Activated gamma-delta T cell treated with anti-CD3 and anti-CD28 coated beads, Interleukin-2, amount 50 U/mL, for 16 hours (primary cell): ENCODE results near the gene SIDT2.

Experiments
- DNase-seq: peaks from one replicate; pipeline ENCODE4 v3.0.0-alpha.2; 2020; ENCODE audit warnings: low read depth

Gene SIDT2

GRCh38 chr11:117222991-117223740, 44.6 kb downstream of the SIDT2 start:
- DNase-seq = no peak

DNA sequence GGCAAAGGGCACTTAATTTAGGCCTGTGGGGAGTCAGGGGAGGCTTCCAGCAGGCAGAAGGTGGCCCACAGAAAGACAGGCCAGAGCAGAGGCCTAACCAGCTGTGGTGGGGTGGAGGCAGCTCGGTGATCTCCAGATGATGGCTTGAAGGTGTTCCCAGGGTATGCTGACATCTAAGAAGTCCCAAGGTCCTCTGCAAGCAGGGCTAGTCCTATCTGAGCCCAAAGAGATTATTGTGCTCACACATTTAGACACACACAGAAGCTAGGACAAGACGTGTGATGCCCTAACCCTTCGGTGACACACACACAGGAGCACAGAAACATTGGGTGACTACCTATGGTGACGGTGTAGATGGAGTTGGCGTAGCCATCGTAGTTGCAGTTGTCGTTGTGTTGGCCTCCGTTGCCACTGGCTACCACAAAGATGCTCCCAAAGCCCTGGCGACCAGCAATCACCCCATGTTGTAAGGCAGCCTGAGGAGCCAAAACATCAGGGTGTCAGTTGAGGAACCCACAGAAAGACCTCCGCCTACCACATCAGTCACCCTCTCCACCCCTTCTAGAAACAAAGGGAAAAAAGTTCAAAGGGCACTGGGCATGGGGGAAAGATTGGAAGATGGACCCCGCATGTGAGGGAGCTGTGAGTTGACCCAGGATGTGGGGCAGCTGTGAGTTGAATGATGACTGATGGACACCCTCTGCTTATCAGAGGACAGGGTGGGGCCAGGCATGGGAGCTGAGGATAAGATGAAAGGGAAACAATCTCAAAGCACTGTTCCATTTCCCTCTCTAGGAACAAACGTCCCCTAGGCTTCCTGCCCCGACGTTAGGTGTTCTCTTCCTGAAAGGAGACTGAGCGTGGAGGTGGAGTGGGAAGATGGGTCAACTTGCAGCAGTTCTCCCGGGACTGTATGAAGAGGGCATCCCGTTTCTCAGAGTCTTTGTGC, 45.5 kb downstream of the SIDT2 start:
- no peak for DNase-seq

- DNase-seq = no peak
Observed at GRCh38 chr11:117225553-117226170, 47.1 kb downstream of the SIDT2 start.

DNA sequence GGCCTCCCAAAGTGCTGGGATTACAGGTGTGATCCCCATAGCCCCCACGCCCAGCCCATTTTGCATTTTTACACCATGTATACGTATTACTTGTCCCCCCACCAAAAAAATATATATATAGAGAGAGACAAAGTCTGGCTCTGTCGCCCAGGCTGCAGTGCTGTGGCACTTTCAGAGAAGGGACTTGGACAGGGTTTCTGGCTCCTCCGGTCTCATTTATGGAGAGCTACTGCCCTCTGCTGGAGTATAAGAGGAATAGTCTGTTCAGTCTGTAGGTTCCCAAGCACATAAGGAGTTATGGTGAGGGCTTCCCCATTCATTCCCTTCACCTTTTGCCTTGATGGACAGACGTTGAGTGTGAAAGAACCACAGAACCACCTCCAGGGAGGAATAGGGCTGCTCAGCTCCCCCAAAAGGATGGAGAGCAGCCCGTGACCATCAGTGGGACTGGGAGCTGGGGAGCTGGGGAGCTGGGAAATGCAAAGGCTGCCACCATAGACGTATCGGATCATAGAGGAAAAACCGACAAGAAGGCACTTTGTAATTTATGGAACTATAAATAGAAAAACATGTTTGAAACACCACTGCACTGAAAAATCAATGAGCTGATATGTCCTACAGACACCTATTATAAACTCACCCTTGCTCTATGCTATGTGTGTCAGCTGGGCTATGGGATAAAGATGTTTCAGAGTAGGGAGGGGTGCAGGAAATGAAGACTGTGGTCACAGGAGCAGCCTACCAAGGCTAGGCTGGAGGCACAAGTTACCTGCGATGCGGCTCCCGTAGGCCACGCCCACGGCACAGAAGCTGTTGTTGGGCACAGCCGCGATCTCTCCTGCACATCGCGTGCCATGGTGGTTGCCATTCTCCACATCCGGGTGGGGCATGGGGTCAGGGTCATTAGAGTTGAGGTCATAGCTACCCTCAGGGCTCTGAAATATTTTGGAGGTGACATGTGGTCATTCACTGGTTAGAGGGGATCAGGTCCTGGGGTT, 48.1 kb downstream of the SIDT2 start:
- no peak for DNase-seq

DNA sequence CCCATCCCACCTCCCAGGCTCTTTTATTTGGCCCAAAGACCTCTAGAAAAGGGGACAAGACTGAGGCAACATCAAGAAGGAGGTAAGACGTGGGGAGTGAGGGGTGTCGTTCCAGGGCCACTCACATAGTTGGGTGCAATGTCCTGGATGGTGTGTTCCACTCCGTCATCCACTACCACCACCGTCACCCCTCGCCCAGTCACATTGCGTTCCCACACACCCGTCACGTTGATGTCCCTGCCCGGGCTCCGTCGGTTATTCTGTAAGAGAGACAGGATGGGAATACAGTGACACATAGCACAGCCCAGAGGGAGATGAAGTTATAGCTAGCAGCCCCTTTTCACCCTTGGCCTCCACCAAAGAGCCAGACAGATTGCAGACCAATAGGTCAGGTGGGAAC, 49.5 kb downstream of the SIDT2 start:
- no peak for DNase-seq

DNA sequence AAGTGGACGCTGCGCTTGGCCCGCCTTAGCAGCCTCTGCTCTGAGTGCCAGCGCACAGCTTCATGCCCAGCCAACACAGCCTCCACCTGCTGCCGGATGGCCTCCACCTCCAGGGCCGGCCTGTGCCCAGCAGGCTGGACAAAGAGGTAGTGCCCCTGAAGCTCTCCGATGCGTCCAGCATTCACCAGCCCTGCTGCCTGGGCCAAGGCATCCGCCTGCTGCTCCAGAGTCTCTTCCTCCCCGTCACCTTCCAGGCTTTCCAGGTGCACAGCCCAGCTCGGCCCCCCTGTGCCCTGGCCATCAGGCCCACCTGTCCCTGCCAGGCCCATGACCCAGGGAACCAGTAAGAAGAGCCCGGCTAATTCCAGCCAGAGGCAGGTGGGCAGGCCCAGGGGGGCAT, 50.9 kb downstream of the SIDT2 start:
- no peak for DNase-seq

- no peak for DNase-seq
Observed at GRCh38 chr11:117229931-117230285, 51.4 kb downstream of the SIDT2 start.

DNA sequence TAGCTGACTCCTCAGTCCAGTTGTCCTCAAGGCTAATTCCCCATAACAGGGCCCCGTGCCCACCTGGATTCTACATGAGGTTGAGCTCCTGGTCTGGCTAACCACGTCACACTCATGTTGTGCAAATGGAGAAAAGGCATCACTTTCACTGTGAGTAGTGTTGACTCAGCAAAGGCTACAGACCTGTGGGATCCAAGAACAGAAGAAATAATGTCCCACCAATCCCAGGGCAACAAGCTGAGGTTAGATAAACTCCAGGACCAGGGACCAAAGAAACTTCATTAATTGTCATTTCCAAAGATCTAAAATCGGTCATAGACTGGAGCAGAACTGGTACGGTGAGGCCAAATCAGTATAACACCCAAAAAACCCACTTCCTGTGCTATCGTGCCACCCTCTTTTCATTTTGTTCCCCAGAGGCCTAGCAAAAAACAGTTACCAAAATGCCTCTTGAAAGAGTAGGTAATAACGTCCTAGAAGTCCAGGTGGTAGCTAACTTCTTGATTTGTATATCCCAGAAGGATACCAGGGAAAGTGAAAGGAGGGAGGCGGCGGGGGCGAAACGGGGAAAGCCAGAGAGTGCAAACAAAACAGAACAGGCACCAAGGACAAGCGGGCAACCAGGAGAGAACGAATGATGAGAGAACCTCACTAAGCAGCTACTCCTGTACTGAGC, 51.9 kb downstream of the SIDT2 start:
- peak; percentile 42 for DNase-seq

DNA sequence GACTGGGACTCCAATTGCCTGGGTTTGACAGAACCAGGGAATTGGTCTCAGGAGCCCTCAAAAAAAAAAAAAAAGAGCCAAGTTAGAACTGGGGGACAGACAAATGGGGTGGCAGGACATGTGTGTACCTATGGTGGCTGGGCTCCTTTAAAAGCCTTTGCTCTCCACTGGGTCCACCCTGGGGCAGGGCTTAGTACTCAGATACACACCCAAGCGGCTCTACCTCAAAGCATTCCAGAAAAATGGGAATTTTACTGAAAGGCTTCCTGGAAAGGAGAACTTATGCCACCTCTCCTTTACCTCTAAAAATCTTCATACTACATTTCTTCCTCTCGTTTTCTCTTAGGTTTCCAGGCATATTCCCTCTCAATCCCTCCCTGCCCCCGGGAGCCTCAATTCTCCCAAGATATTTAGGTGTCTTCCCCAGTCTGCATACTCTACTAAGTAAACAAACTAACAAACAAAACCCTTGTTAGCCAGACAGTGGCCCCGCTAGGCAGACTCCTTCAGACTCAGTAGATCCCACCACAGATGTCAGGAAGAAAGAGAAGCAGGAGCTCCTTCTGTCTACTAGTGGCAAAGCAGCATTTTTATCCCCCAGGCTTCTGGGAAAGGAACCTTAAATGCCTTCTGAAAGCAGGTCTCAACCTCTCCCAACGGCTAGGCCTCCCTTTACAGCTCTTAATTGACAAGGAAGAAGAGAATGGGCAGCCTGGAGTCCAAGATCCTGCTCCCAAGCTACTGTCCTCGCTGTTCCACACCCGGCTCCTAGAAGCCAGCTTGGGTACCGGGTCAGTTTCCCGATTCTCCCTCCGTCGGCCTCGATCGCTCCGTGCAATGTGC, 52.7 kb downstream of the SIDT2 start:
- DNase-seq = no peak

GRCh38 chr11:117231842-117232091, 53.2 kb downstream of the SIDT2 start, which contains the start of gene PCSK7:
Gene PCSK7 (minus strand): TSS chr11:117232073. CDS start chr11:117229844, 2,229 bp downstream.
- no peak for DNase-seq

DNA sequence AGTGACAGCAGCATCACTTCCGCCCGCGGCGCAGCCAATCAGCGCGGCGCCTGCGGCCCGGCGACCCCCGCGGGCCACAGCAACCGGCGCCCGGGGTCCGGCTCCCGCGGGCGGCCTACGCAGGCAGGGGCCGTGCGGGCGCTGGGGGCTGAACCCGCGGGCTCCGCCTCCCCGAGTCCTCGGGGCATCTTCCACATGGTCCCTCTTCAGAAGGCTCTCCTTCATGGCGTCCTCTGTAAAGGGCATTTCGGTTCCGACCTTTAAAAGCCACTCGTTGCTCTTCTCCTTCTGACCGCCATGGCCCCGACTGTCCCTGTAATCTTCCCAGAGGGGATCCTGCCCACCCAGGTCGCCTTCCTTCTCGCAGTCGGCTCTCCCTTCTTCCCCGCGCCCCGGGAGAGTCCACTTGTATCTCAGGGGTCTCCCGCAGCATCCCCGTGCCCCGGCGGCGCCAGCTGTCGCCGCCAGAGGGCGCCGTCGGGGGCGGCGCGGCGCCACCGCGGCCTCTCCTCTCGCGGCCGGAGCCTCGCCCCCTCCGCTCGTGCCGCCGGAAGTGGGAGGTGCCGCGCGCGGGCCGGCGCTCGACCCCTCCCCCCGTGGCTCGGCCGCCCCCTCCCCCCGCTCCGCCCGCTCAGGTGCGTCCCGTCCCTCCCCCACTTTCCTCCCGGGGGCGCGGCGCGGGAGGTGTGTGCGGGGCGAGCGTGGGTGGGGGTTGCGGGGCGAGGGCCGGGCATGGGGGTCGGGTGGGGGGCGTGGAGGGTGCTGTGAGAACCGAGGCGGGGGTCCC, 53.7 kb downstream of the SIDT2 start, which contains the start of gene RNF214:
Gene RNF214, plus strand, starts transcription at position 580 of the 787 bp plus-strand sequence. CDS start 1,602 bp downstream, outside the sequence.
- peak; percentile 61 for DNase-seq

DNA sequence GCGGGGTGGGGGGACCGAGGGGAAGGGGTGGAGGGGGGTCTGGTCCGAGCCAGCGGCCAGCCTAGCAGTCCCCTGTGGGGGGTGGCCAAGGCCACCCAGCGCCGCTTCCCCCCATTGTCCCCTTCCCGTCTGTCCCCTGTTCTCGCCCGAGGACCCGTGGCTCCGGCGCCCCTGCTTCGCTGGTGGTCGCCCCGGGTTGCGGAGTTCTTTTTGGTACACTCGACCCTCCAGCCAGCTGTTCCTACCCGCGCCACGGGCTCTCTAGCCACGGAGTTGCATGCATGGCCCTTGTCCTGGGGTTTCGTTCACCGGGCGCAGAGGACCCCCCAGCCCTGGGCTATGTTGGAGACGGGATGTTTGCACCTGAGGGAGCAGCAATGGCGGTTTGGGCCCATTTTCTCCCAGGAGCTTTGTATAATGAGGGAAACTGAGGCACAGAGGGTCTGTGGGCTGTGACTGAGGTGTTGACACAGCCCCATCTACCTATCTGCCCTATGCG, 54.4 kb downstream of the SIDT2 start:
- DNase-seq = no peak

DNA sequence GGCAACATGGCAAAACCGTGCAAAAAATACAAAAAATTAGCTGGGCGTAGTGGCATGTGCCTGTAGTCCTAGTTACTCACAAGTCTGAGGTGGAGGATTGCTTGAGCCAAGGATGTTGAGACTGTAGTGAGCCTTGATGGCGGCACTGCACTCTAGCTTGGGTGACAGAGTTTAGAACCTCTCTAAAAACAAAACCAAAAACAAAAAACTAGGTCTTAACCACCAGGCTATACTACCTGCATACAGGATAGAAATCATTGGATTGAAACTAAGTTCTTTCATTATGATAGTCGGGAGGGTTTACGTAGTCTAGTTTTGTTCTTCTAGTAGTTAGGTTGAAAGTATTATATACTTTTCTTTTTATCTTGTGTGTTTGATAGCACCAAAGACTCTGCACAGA, 59.7 kb downstream of the SIDT2 start:
- no peak for DNase-seq

DNA sequence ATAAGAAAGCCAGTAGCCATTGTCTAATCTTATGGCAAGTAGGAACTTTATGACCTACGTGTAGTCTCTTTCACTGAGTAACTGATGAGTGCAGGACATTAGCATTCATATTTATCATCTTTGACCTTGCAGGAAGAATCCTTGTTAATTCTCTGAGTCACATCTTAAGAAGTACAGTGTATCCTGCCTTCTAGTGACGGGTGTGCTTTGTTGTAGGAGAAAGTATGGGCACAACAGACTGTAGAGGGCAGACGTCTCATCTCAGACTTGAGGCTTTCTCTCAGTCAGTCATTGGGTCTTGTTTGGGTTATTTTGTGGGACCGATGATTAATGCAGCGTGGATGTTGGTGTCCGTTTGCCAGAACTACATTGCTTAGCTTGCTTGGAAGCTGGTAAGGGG, 60.8 kb downstream of the SIDT2 start:
- no peak for DNase-seq
